ENCODE data around the gene DBN1. TPM values are rescaled to one million over a fixed set of nuclear protein-coding genes. Genes with fewer than 3 reads are reported as not detected.

DBN1 gene
- total and polyA plus RNA-seq, 9 of the 15 experiments (the other 6 are each of a cell fraction or from before 2014, with no cell fraction given), result 0.25 to 87.2 (median 27.9) TPM

- no peak for TF ChIP-seq TEAD1 (CRISPR knock-in tag; IDR thresholded peaks at IDR 0.05)
- no peak for TF ChIP-seq LARP7 (IDR thresholded peaks at IDR 0.05)
- no peak for TF ChIP-seq ZNF133 (CRISPR knock-in tag; IDR thresholded peaks at IDR 0.05)
- TF ChIP-seq ZNF76 (CRISPR knock-in tag; IDR thresholded peaks at IDR 0.05; ENCODE audit: borderline replicate concordance), result no peak
- TF ChIP-seq MCM3 (IDR thresholded peaks at IDR 0.05), result no peak
- peak in 1 of 2 experiments; percentile 59; a peak in 1 of 4 replicates for TF ChIP-seq FOXA3 (CRISPR knock-in tag; conservative IDR thresholded peaks at IDR 0.05 in 1 of 2, IDR thresholded peaks at IDR 0.05 in 1 of 2)
- no peak for TF ChIP-seq TFAM (CRISPR knock-in tag; conservative IDR thresholded peaks at IDR 0.05)
- no peak for TF ChIP-seq MED1 (CRISPR knock-in tag; IDR thresholded peaks at IDR 0.05; ENCODE audit: borderline replicate concordance)
- no peak for TF ChIP-seq ZNF75A (CRISPR knock-in tag; IDR thresholded peaks at IDR 0.05)
- no peak for TF ChIP-seq MXI1 (IDR thresholded peaks at IDR 0.05; ENCODE audit: low read depth, low read length)
- no peak for TF ChIP-seq ZNF143 (CRISPR knock-in tag; IDR thresholded peaks at IDR 0.05)
- no peak for TF ChIP-seq PHB (CRISPR knock-in tag; IDR thresholded peaks at IDR 0.05)
- TF ChIP-seq HMG20A (CRISPR knock-in tag; conservative IDR thresholded peaks at IDR 0.05), result no peak
- TF ChIP-seq, protein P1, sequence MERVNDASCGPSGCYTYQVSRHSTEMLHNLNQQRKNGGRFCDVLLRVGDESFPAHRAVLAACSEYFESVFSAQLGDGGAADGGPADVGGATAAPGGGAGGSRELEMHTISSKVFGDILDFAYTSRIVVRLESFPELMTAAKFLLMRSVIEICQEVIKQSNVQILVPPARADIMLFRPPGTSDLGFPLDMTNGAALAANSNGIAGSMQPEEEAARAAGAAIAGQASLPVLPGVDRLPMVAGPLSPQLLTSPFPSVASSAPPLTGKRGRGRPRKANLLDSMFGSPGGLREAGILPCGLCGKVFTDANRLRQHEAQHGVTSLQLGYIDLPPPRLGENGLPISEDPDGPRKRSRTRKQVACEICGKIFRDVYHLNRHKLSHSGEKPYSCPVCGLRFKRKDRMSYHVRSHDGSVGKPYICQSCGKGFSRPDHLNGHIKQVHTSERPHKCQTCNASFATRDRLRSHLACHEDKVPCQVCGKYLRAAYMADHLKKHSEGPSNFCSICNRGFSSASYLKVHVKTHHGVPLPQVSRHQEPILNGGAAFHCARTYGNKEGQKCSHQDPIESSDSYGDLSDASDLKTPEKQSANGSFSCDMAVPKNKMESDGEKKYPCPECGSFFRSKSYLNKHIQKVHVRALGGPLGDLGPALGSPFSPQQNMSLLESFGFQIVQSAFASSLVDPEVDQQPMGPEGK (CRISPR knock-in tag; IDR thresholded peaks at IDR 0.05; ENCODE audit: borderline replicate concordance), result no peak
- TF ChIP-seq RBM25 (IDR thresholded peaks at IDR 0.05; ENCODE audit: low read depth, low read length, severe bottlenecking), result peak; percentile 51
- no peak for TF ChIP-seq POLR2H (tag; IDR thresholded peaks at IDR 0.05; ENCODE audit: low read depth)
- no peak for TF ChIP-seq NUFIP1 (IDR thresholded peaks at IDR 0.05; ENCODE audit: partially characterized antibody)
- TF ChIP-seq KAT8 (IDR thresholded peaks at IDR 0.05; ENCODE audit: low read depth), result no peak
- TF ChIP-seq ATF7 (IDR thresholded peaks at IDR 0.05), result no peak
- TF ChIP-seq ZNF444 (CRISPR knock-in tag; IDR thresholded peaks at IDR 0.05), result no peak
- no peak for TF ChIP-seq CBFB (CRISPR knock-in tag; IDR thresholded peaks at IDR 0.05)
- no peak for TF ChIP-seq GATAD2A (IDR thresholded peaks at IDR 0.05)
- TF ChIP-seq ZMIZ1 (IDR thresholded peaks at IDR 0.05; ENCODE audit: low read depth in 2 of 2, low read length in 2 of 2), result no peak
- TF ChIP-seq FOXO4 (CRISPR knock-in tag; IDR thresholded peaks at IDR 0.05), result no peak
- no peak for TF ChIP-seq SMC3 (conservative IDR thresholded peaks at IDR 0.05; ENCODE audit: insufficient read depth, low read depth, low read length)
Measured at GRCh38 chr5:177493795-177494345, 20.4 kb upstream of the DBN1 start (continued).

All from K562 (cell line).